HepG2 (cell line): ENCODE data around the gene PNLIPRP2. TPM values are rescaled to one million over a fixed set of nuclear protein-coding genes. Genes with fewer than 3 reads are reported as not detected.

Source experiments
- ATAC-seq: fragments of 200-7000 bp; cut with Tn5 transposase; 3 replicates; pipeline ENCODE4 v1.9.1; 2020; ENCODE audit warnings: mild to moderate bottlenecking, moderate library complexity
- BruUV-seq: library from RNA; stranded (reverse); fragments of 400-500 nt; replicated peaks from 2 replicates; lab custom pipeline; 2021; lab: Mats Ljungman, UMichigan
- CTCF ChIA-PET: fragments of 300-600 bp; formaldehyde crosslinking; extraction: SDS; loops from one replicate; lab custom pipeline; 2021; ENCODE audit warnings: low total read pairs, inconsistent platforms, low intra/inter-chr PET ratio; lab: Yijun Ruan, JAX
- POLR2A ChIA-PET: fragments of 350-600 bp; sonication (Branson Sonifier 250); formaldehyde crosslinking; loops from one replicate; lab custom pipeline; 2020; ENCODE audit warnings: antibody characterized with exemption, inconsistent platforms; lab: Yijun Ruan, JAX
- DNase-seq: peaks from one replicate; pipeline ENCODE4 v3.0.0-alpha.2; 2015; ENCODE audit warnings: low spot score
- FAIRE-seq: peaks from 3 replicates; lab custom pipeline; 2011; peaks lifted over from hg19 to GRCh38; lab: Jason Lieb, UNC
- H2AFZ ChIP-seq: one replicate; pipeline ENCODE4 v1.6.1; 2011; ENCODE audit warnings: low read length, inconsistent platforms
- H3K27ac ChIP-seq: fragments of 300-600 bp; 3 replicates; pipeline ENCODE4 v1.8.0; 2011; ENCODE audit warnings: mixed run types, mild to moderate bottlenecking, mixed read lengths, low read length, inconsistent platforms; ENCODE audit not compliant: insufficient read depth; ENCODE audit errors: extremely low read length
- H3K27me3 ChIP-seq, 2 experiments: fragments of 200-600 bp in 1 of 2; 2 replicates in 1 of 2; 3 replicates in 1 of 2; pipeline versions ENCODE4 v1.6.0 to v1.8.0; 2011; ENCODE audit warnings: low read length in 2 of 2, mild to moderate bottlenecking in 2 of 2, moderate library complexity in 2 of 2, inconsistent platforms in 1 of 2; ENCODE audit not compliant: insufficient read depth in 2 of 2, control insufficient read depth in 1 of 2
- H3K36me3 ChIP-seq, 2 experiments: fragments of 200-600 bp in 1 of 2; replicated peaks in 1 of 2; 2 replicates in 1 of 2; 3 replicates in 1 of 2; pipeline versions ENCODE4 v1.5.1 to v1.8.0; 2011; ENCODE audit warnings: low read length in 2 of 2, inconsistent platforms in 1 of 2; ENCODE audit not compliant: insufficient read depth in 2 of 2, control insufficient read depth in 1 of 2
- H3K4me1 ChIP-seq: 2 replicates; pipeline ENCODE4 v1.5.1; 2012; ENCODE audit warnings: low read length, inconsistent platforms; ENCODE audit not compliant: insufficient read depth
- H3K4me2 ChIP-seq: 2 replicates; pipeline ENCODE4 v1.6.0; 2011; ENCODE audit warnings: low read depth, low read length, inconsistent platforms
- H3K4me3 ChIP-seq, 3 experiments: fragments of 200-600 bp in 1 of 3; sonication (generic), shearing (Covaris generic) in 1 of 3; replicated peaks in 1 of 3; 2 replicates each; pipeline ENCODE4 v1.5.1; 2011 to 2016; ENCODE audit warnings: low read length in 3 of 3, inconsistent platforms in 2 of 3, low read depth in 2 of 3, mild to moderate bottlenecking in 2 of 3, control low read depth in 1 of 3, mixed read lengths in 1 of 3; ENCODE audit not compliant: insufficient read depth in 1 of 3
- H3K79me2 ChIP-seq: one replicate; pipeline ENCODE4 v1.6.1; 2011; ENCODE audit warnings: low read length, inconsistent platforms; ENCODE audit not compliant: insufficient read depth
- H3K9ac ChIP-seq: 2 replicates; pipeline ENCODE4 v1.6.0; 2011; ENCODE audit warnings: mild to moderate bottlenecking, low read depth, low read length, inconsistent platforms; ENCODE audit not compliant: insufficient read depth
- H3K9me3 ChIP-seq: 2 replicates; pipeline ENCODE4 v1.5.1; 2012; ENCODE audit warnings: mild to moderate bottlenecking, low read length
- H4K20me1 ChIP-seq: 2 replicates; pipeline ENCODE4 v1.6.0; 2011; ENCODE audit warnings: inconsistent platforms, mild to moderate bottlenecking, low read length, moderate library complexity; ENCODE audit not compliant: insufficient read depth
- ARNT ChIP-seq: fragments of 450-650 bp; IDR thresholded peaks from 2 replicates; pipeline ENCODE4 v1.6.1; 2017
- ATM ChIP-seq: fragments of 450-650 bp; IDR thresholded peaks from 2 replicates; pipeline ENCODE4 v1.7.1; 2017; ENCODE audit warnings: mild to moderate bottlenecking, borderline replicate concordance
- BCL6 ChIP-seq: IDR thresholded peaks from 2 replicates; pipeline ENCODE4 v1.6.1; 2016; ENCODE audit warnings: missing genetic modification reagents, missing compliant biosample characterization
- HNF1B ChIP-seq: sonication (generic); formaldehyde crosslinking; IDR thresholded peaks from 2 replicates; pipeline ENCODE4 v1.5.1; 2020; ENCODE audit warnings: mild to moderate bottlenecking, moderate library complexity, missing genetic modification reagents
- JDP2 ChIP-seq: sonication (generic); formaldehyde crosslinking; IDR thresholded peaks from 2 replicates; pipeline ENCODE4 v1.8.1; 2022; ENCODE audit warnings: missing genetic modification reagents, borderline replicate concordance
- YEATS4 ChIP-seq: sonication (generic); formaldehyde crosslinking; IDR thresholded peaks from 2 replicates; pipeline ENCODE4 v1.4.0; 2020; ENCODE audit warnings: missing genetic modification reagents, borderline replicate concordance
- ZFAT ChIP-seq: sonication (generic); formaldehyde crosslinking; conservative IDR thresholded peaks from 2 replicates; pipeline ENCODE4 v1.8.1; 2023; ENCODE audit warnings: missing genetic modification reagents, inconsistent platforms
- ZNF180 ChIP-seq: sonication (generic); formaldehyde crosslinking; IDR thresholded peaks from 2 replicates; pipeline ENCODE4 v1.4.0; 2020; ENCODE audit warnings: low read depth, missing genetic modification reagents, borderline replicate concordance
- ZNF256 ChIP-seq: sonication (generic); formaldehyde crosslinking; conservative IDR thresholded peaks from 2 replicates; pipeline ENCODE4 v1.4.0; 2020; ENCODE audit warnings: missing genetic modification reagents
- ZNF296 ChIP-seq: sonication (generic); formaldehyde crosslinking; conservative IDR thresholded peaks from 2 replicates; pipeline ENCODE4 v1.5.0; 2020; ENCODE audit warnings: mild to moderate bottlenecking, missing genetic modification reagents
- ZNF530 ChIP-seq: sonication (generic); formaldehyde crosslinking; IDR thresholded peaks from 2 replicates; pipeline ENCODE4 v1.5.0; 2020; ENCODE audit warnings: low read depth, mild to moderate bottlenecking, missing genetic modification reagents
- ZNF652 ChIP-seq: IDR thresholded peaks from 2 replicates; pipeline ENCODE4 v1.6.1; 2016; ENCODE audit warnings: low read depth, borderline replicate concordance
- ZSCAN20 ChIP-seq: sonication (generic); formaldehyde crosslinking; IDR thresholded peaks from 2 replicates; pipeline ENCODE4 v1.4.0; 2020; ENCODE audit warnings: missing genetic modification reagents, mild to moderate bottlenecking, borderline replicate concordance
- WGBS: methylation state at CpG from one replicate; pipeline ENCODE4 v1.1.6; 2017; ENCODE audit warnings: low lambda C conversion rate; 5-methylcytosine and 5-hydroxymethylcytosine counted together
- in situ Hi-C: cut with HindIII; loops from 2 replicates; pipeline ENCODE4 v1.10.0; 2017; ENCODE audit warnings: low pct_unique_long_range_greater_than_20kb; ENCODE audit not compliant: extremely low pct_ligation_motif_present
- intact Hi-C: fragments of 100-400 bp; cut with micrococcal nuclease; formaldehyde crosslinking; loops from one replicate; pipeline ENCODE4 v1.10.0; 2022; ENCODE audit not compliant: unreplicated experiment
- polyA plus RNA-seq, 8 experiments: library from polyadenylated mRNA; depleted of rRNA in 3 of 8; stranded (reverse) in 7 of 8; unstranded in 1 of 8; fragments of >200 nt; fragmentation: Illumina TruSeq in 4 of 8; extraction: Trizol in 4 of 8; gene quantifications; 2 replicates each; pipeline versions ENCODE4 v1.2.1 to v1.2.3, GENCODE V29; 2011 to 2016; ENCODE audit warnings: low read depth in 4 of 8, missing spikeins in 1 of 8, mixed read lengths in 1 of 8; ENCODE audit not compliant: insufficient read depth in 1 of 8
- total RNA-seq, 5 experiments: library from RNA; depleted of rRNA; stranded (reverse); fragments of >200 nt; fragmentation: Illumina TruSeq; extraction: Trizol; gene quantifications; 2 replicates each; pipeline ENCODE4 v1.2.3, GENCODE V29; 2016; ENCODE audit warnings: low read depth in 1 of 5
- TF ChIP-seq, protein P1 (sequence below): sonication (generic); formaldehyde crosslinking; IDR thresholded peaks from 2 replicates; pipeline ENCODE4 v1.4.0; 2020; ENCODE audit warnings: mild to moderate bottlenecking, missing genetic modification reagents, borderline replicate concordance
- TF ChIP-seq, protein P2 (sequence below): sonication (generic); formaldehyde crosslinking; IDR thresholded peaks from 2 replicates; pipeline ENCODE4 v1.4.0; 2020; ENCODE audit warnings: missing genetic modification reagents

PNLIPRP2 gene
- total and polyA plus RNA-seq, 2 of the 13 experiments (the other 11 are each of a cell fraction or from before 2014, with no cell fraction given): 0.21 to 0.97 TPM

DNA sequence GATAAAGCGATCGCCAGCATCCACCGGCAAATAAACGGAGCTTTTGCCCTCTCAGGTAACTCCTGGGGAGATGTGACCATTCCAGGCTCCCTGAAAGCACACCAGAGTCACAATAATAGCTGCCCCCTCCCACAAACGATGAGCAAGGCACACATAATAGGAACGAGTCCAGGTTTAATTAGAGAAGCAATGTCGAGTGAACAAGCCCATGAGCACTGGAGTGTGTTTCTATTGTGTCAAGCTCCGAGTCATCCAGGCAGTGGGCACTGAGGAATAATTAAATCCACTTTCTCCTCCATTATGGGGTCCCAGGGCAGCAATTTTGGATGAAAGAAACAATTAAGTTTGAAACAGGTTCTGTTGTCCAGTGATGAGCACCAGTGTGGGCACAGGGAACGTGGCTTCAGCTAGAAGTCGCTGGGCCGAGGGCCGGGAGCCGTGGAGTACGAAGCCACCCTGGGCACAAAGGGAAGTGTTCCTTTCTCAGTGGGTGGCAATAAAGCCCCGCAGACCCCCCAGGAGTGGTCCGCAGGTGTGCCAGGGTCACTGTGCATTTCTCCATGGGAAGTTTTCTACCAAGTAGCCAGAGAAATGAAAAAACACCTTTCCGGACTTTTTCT, 12.0 kb downstream of the PNLIPRP2 start:
- Histone ChIP-seq H3K27ac (no peak overlapping the region), H3K36me3 (no peaks in the 10 kb centered on the region), H3K4me2 (no peak overlapping the region), H3K4me1 (no peaks in the 10 kb centered on the region), H3K79me2 (no peaks in the 10 kb centered on the region), H3K27me3 (no peaks in the 10 kb centered on the region), H3K4me3 (no peak overlapping the region), H3K9ac (no peak overlapping the region), H4K20me1 (no peaks in the 10 kb centered on the region), H3K9me3 (no peaks in the 10 kb centered on the region), H2AFZ (no peak overlapping the region)
- TF ChIP-seq HNF1B (CRISPR knock-in tag) (no peak), ARNT (no peak), ZFAT (CRISPR knock-in tag) (no peak), BCL6 (CRISPR knock-in tag) (no peak), ZNF652 (CRISPR knock-in tag) (no peak), ZSCAN20 (CRISPR knock-in tag) (no peak), ATM (no peak), ZNF256 (CRISPR knock-in tag) (no peak), YEATS4 (CRISPR knock-in tag) (no peak), ZNF296 (CRISPR knock-in tag) (no peak), ZNF530 (CRISPR knock-in tag) (no peak), ZNF180 (no peak), JDP2 (CRISPR knock-in tag) (no peak)
- TF ChIP-seq, protein P1, sequence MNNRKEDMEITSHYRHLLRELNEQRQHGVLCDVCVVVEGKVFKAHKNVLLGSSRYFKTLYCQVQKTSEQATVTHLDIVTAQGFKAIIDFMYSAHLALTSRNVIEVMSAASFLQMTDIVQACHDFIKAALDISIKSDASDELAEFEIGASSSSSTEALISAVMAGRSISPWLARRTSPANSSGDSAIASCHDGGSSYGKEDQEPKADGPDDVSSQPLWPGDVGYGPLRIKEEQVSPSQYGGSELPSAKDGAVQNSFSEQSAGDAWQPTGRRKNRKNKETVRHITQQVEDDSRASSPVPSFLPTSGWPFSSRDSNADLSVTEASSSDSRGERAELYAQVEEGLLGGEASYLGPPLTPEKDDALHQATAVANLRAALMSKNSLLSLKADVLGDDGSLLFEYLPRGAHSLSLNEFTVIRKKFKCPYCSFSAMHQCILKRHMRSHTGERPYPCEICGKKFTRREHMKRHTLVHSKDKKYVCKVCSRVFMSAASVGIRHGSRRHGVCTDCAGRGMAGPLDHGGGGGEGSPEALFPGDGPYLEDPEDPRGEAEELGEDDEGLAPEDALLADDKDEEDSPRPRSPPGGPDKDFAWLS (CRISPR knock-in tag): no peak
- TF ChIP-seq, protein P2, sequence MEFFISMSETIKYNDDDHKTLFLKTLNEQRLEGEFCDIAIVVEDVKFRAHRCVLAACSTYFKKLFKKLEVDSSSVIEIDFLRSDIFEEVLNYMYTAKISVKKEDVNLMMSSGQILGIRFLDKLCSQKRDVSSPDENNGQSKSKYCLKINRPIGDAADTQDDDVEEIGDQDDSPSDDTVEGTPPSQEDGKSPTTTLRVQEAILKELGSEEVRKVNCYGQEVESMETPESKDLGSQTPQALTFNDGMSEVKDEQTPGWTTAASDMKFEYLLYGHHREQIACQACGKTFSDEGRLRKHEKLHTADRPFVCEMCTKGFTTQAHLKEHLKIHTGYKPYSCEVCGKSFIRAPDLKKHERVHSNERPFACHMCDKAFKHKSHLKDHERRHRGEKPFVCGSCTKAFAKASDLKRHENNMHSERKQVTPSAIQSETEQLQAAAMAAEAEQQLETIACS (CRISPR knock-in tag): no peak
- no peak for FAIRE-seq
- no peak for ATAC-seq
- 47% methylated on average over 17 of the region's 17 CpGs for WGBS
- in situ Hi-C loops (no loop called here), intact Hi-C loops (no loop called here)
- DNase-seq: no peak
- ChIA-PET POLR2A (no interaction called here), CTCF (no interaction called here)
- no TSS peak for BruUV-seq
